HepG2 (cell line): ENCODE measurements around the gene CCDC117. TPM values are rescaled to one million over a fixed set of nuclear protein-coding genes. Genes with fewer than 3 reads are reported as not detected.

ENCODE experiments used
- ARNTL ChIP-seq: sonication (generic); formaldehyde crosslinking; IDR thresholded peaks from 2 replicates; pipeline ENCODE4 v1.4.0; 2020; ENCODE audit warnings: mild to moderate bottlenecking, missing genetic modification reagents
- KLF12 ChIP-seq: sonication (generic); formaldehyde crosslinking; IDR thresholded peaks from 2 replicates; pipeline ENCODE4 v1.4.0; 2020; ENCODE audit warnings: missing genetic modification reagents, borderline replicate concordance
- MIER3 ChIP-seq: IDR thresholded peaks from 2 replicates; pipeline ENCODE4 v1.6.1; 2016; ENCODE audit warnings: missing compliant biosample characterization, borderline replicate concordance
- TFDP1 ChIP-seq: IDR thresholded peaks from 2 replicates; pipeline ENCODE4 v1.6.1; 2016; ENCODE audit warnings: missing compliant biosample characterization, missing genetic modification reagents, borderline replicate concordance
- ZBTB2 ChIP-seq: sonication (generic); formaldehyde crosslinking; IDR thresholded peaks from 2 replicates; pipeline ENCODE4 v1.8.0; 2022; ENCODE audit warnings: low read depth, missing genetic modification reagents
- ZNF280D ChIP-seq: sonication (generic); formaldehyde crosslinking; IDR thresholded peaks from 2 replicates; pipeline ENCODE4 v1.5.1; 2020; ENCODE audit warnings: mild to moderate bottlenecking, missing genetic modification reagents
- ZNF709 ChIP-seq: sonication (generic); formaldehyde crosslinking; IDR thresholded peaks from 2 replicates; pipeline ENCODE4 v1.5.0; 2020; ENCODE audit warnings: mild to moderate bottlenecking, missing genetic modification reagents
- polyA plus RNA-seq, 8 experiments: library from polyadenylated mRNA; depleted of rRNA in 3 of 8; stranded (reverse) in 7 of 8; unstranded in 1 of 8; fragments of >200 nt; fragmentation: Illumina TruSeq in 4 of 8; extraction: Trizol in 4 of 8; gene quantifications; 2 replicates each; pipeline versions ENCODE4 v1.2.1 to v1.2.3, GENCODE V29; 2011 to 2016; ENCODE audit warnings: low read depth in 4 of 8, missing spikeins in 1 of 8, mixed read lengths in 1 of 8; ENCODE audit not compliant: insufficient read depth in 1 of 8
- total RNA-seq, 5 experiments: library from RNA; depleted of rRNA; stranded (reverse); fragments of >200 nt; fragmentation: Illumina TruSeq; extraction: Trizol; gene quantifications; 2 replicates each; pipeline ENCODE4 v1.2.3, GENCODE V29; 2016; ENCODE audit warnings: low read depth in 1 of 5
- TF ChIP-seq, protein P1 (sequence below): sonication (generic); formaldehyde crosslinking; IDR thresholded peaks from 2 replicates; pipeline ENCODE4 v1.4.0; 2020; ENCODE audit warnings: missing genetic modification reagents, borderline replicate concordance
- TF ChIP-seq, protein P2 (sequence below): IDR thresholded peaks from 2 replicates; pipeline ENCODE4 v1.6.1; 2016; ENCODE audit warnings: low read depth, missing genetic modification reagents, missing compliant biosample characterization

Gene CCDC117
- total and polyA plus RNA-seq, 2 of the 13 experiments (the other 11 are each of a cell fraction or from before 2014, with no cell fraction given), result 12.6 to 34.2 TPM

DNA sequence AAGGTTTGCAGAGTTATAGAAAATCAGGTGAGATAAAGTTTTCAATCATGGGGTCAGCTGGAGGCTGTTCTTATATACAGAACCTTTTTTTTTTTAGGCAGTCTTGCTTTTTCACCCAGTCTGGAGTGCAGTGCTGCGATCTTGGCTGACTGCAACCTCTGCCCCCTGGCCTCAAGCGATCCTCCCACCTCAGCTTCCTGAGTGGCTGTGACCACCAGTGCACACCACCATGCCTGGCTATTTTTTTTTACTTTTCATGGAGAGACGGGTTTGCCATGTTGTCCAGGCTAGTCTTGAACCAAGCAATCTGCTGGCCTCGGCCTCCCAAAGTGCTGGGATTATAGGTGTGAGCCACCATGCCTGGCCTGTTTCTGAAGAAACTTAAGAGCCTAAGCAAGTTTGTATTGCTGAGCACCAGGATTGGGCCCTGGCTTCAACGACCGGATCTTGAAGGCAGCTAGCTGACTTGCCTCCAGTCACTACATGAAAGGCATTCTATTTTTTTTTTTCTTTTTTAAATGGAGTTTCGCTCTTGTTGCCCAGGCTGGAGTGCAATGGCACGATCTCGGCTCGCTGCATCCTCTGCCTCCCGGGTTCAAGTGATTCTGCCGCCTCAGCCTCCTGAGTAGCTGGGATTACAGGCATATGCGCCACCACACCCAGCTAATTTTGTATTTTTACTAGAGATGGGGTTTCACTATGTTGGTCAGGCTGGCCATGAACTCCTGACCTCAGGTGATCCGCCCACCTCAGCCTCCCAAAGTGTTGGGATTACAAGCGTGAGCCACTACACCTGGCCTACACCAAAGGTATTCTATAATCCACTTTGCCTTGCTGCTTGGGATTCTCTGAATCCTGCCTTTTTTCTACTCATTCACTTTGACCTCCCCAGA is 20.2 kb downstream of the CCDC117 start (continued):
- no peak for TF ChIP-seq ZBTB2 (CRISPR knock-in tag)
- no peak for TF ChIP-seq ZNF709 (CRISPR knock-in tag)
- TF ChIP-seq KLF12 (CRISPR knock-in tag), result no peak
- TF ChIP-seq, protein P1, sequence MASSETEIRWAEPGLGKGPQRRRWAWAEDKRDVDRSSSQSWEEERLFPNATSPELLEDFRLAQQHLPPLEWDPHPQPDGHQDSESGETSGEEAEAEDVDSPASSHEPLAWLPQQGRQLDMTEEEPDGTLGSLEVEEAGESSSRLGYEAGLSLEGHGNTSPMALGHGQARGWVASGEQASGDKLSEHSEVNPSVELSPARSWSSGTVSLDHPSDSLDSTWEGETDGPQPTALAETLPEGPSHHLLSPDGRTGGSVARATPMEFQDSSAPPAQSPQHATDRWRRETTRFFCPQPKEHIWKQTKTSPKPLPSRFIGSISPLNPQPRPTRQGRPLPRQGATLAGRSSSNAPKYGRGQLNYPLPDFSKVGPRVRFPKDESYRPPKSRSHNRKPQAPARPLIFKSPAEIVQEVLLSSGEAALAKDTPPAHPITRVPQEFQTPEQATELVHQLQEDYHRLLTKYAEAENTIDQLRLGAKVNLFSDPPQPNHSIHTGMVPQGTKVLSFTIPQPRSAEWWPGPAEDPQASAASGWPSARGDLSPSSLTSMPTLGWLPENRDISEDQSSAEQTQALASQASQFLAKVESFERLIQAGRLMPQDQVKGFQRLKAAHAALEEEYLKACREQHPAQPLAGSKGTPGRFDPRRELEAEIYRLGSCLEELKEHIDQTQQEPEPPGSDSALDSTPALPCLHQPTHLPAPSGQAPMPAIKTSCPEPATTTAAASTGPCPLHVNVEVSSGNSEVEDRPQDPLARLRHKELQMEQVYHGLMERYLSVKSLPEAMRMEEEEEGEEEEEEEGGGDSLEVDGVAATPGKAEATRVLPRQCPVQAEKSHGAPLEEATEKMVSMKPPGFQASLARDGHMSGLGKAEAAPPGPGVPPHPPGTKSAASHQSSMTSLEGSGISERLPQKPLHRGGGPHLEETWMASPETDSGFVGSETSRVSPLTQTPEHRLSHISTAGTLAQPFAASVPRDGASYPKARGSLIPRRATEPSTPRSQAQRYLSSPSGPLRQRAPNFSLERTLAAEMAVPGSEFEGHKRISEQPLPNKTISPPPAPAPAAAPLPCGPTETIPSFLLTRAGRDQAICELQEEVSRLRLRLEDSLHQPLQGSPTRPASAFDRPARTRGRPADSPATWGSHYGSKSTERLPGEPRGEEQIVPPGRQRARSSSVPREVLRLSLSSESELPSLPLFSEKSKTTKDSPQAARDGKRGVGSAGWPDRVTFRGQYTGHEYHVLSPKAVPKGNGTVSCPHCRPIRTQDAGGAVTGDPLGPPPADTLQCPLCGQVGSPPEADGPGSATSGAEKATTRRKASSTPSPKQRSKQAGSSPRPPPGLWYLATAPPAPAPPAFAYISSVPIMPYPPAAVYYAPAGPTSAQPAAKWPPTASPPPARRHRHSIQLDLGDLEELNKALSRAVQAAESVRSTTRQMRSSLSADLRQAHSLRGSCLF (CRISPR knock-in tag), result no peak
- TF ChIP-seq, protein P2, sequence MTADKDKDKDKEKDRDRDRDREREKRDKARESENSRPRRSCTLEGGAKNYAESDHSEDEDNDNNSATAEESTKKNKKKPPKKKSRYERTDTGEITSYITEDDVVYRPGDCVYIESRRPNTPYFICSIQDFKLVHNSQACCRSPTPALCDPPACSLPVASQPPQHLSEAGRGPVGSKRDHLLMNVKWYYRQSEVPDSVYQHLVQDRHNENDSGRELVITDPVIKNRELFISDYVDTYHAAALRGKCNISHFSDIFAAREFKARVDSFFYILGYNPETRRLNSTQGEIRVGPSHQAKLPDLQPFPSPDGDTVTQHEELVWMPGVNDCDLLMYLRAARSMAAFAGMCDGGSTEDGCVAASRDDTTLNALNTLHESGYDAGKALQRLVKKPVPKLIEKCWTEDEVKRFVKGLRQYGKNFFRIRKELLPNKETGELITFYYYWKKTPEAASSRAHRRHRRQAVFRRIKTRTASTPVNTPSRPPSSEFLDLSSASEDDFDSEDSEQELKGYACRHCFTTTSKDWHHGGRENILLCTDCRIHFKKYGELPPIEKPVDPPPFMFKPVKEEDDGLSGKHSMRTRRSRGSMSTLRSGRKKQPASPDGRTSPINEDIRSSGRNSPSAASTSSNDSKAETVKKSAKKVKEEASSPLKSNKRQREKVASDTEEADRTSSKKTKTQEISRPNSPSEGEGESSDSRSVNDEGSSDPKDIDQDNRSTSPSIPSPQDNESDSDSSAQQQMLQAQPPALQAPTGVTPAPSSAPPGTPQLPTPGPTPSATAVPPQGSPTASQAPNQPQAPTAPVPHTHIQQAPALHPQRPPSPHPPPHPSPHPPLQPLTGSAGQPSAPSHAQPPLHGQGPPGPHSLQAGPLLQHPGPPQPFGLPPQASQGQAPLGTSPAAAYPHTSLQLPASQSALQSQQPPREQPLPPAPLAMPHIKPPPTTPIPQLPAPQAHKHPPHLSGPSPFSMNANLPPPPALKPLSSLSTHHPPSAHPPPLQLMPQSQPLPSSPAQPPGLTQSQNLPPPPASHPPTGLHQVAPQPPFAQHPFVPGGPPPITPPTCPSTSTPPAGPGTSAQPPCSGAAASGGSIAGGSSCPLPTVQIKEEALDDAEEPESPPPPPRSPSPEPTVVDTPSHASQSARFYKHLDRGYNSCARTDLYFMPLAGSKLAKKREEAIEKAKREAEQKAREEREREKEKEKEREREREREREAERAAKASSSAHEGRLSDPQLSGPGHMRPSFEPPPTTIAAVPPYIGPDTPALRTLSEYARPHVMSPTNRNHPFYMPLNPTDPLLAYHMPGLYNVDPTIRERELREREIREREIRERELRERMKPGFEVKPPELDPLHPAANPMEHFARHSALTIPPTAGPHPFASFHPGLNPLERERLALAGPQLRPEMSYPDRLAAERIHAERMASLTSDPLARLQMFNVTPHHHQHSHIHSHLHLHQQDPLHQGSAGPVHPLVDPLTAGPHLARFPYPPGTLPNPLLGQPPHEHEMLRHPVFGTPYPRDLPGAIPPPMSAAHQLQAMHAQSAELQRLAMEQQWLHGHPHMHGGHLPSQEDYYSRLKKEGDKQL (CRISPR knock-in tag), result no peak
- no peak for TF ChIP-seq ARNTL (CRISPR knock-in tag)
- no peak for TF ChIP-seq ZNF280D (CRISPR knock-in tag)
- no peak for TF ChIP-seq MIER3 (CRISPR knock-in tag)
- no peak for TF ChIP-seq TFDP1 (CRISPR knock-in tag)
